ENCODE results near the gene JMJD8. TPM values are rescaled to one million over a fixed set of nuclear protein-coding genes. Genes with fewer than 3 reads are reported as not detected.

JMJD8 gene
- total RNA-seq, 4 donors from 2014 or later = 40.0 to 261 (median 58.6) TPM

DNA sequence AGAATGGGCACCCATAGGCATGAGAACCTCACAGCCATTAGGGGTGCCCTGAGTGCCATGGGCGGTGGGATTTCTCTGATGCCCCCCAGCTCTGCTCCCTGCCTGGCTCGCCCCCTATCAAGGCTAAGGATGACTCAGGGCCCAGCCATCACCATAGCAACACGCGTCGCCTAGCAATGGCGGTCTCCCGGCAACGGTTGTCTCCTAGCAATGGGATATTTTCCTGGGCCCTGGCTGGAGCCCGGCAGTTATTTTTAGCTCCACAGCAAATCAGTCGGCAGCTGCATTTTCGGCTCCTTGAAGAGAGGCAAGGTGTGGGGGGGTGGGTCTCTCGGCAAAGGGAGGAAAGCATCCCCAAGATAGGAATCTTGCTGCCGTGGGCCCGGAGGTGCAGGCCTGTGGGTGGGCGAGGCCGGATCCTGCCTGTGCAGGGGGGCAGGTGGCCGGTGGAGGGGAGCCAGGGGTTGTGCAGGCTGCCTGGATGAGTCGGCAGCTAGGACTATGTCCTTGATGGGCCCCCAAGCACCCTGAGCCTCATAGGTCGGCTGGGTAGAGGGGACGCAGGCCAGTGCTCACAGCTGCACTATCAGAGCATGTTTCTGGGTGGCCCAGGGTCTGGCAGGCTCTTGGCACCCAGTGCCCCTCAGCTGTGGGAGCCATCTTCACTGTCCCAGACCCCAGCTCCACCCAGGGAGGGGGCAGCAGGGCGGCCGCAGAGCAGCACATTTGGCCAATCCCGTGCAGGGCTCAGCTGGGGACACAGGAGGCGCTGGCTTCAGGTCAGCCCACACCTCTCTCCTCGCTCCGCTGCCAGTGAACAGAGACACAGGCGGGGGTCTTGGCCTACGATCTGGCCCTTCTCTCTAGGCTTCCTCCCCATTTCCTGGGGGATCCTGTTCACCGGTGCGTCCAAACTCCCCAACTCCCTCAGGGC, 25.7 kb upstream of the JMJD8 start:
- in situ Hi-C loops (cut with MboI; ENCODE audit: low pct_ligation_motif_present in 1 of 4, low pct_unique_long_range_greater_than_20kb in 1 of 4, low sequenced_read_pairs in 3 of 4) (loop anchor here in 2 of 4 donors (5.0 to 10.0 kb wide), 2 partner anchors 75 to 77 kb away; partner anchors contain the start of genes CHTF18 (in 2 of the 2) and RPUSD1 (in 2 of the 2)), intact Hi-C loops (cut with DNase I; ENCODE audit: low total_unique reads) (loop anchor here (5.0 kb wide), 2 partner anchors 77 to 177 kb away; partner anchors contain the start of genes CHTF18 and RPUSD1)
- no peak overlapping the region for H3K4me3 ChIP-seq
- H3K36me3 ChIP-seq = no peaks in the 10 kb centered on the region
- peaks cover 85% of the 10 kb centered on the region for H3K27me3 ChIP-seq
- no peaks in the 10 kb centered on the region for H3K9me3 ChIP-seq
- DNase-seq = no peak
- WGBS, 2 donors (ENCODE audit: low coverage in 1 of 2) = 26% methylated on average over 30 of the region's 30 CpGs; no CpG with 5 or more reads in 1 of the 2 donors
- no peak overlapping the region for H3K27ac ChIP-seq
- H3K4me1 ChIP-seq = peaks cover 0 to 17% (median 11%) of the 10 kb centered on the region in 4 donors
- TF ChIP-seq, protein P1, sequence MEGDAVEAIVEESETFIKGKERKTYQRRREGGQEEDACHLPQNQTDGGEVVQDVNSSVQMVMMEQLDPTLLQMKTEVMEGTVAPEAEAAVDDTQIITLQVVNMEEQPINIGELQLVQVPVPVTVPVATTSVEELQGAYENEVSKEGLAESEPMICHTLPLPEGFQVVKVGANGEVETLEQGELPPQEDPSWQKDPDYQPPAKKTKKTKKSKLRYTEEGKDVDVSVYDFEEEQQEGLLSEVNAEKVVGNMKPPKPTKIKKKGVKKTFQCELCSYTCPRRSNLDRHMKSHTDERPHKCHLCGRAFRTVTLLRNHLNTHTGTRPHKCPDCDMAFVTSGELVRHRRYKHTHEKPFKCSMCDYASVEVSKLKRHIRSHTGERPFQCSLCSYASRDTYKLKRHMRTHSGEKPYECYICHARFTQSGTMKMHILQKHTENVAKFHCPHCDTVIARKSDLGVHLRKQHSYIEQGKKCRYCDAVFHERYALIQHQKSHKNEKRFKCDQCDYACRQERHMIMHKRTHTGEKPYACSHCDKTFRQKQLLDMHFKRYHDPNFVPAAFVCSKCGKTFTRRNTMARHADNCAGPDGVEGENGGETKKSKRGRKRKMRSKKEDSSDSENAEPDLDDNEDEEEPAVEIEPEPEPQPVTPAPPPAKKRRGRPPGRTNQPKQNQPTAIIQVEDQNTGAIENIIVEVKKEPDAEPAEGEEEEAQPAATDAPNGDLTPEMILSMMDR (IDR thresholded peaks at IDR 0.05) = no peak
- TF ChIP-seq EP300 (IDR thresholded peaks at IDR 0.05; ENCODE audit: low read depth) = no peak

DNA sequence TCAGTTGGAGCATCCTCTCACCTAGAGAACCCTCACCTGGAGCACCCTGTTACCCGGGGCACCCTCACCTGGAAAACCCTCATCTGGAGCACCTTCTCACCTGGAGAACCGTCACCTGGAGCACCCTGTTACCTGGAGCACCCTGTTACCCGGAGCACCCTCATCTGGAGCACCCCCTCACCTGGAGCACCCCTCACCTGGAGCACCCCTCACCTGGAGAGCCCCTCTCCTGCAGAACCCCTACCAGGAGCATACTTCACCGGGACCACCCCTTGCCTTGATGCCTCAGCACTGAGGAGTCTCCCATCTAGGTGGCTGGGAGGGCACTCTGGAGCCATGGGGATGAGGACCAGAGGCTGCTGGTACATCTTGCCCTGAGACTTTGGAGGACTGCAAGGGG, 24.8 kb upstream of the JMJD8 start:
- 60 to 85% methylated on average over 1 to 3 of the region's 4 CpGs for WGBS, 2 donors (ENCODE audit: low coverage in 1 of 2)
- peaks cover 86% of the 10 kb centered on the region for H3K27me3 ChIP-seq
- TF ChIP-seq EP300 (IDR thresholded peaks at IDR 0.05; ENCODE audit: low read depth) = no peak
- no peak for TF ChIP-seq POLR2A (IDR thresholded peaks at IDR 0.05)
- TF ChIP-seq POLR2AphosphoS5 (IDR thresholded peaks at IDR 0.05) = no peak
- TF ChIP-seq, protein P1 (IDR thresholded peaks at IDR 0.05) = no peak
- intact Hi-C loops (cut with DNase I; ENCODE audit: low total_unique reads) = loop anchor here (5.0 kb wide), 1 partner anchor 178 kb away; no protein-coding TSS in a partner anchor
- H3K36me3 ChIP-seq = no peaks in the 10 kb centered on the region
- peaks cover 0 to 9% (median 6%) of the 10 kb centered on the region in 4 donors for H3K4me1 ChIP-seq
- in situ Hi-C loops (cut with MboI; ENCODE audit: low pct_ligation_motif_present in 1 of 4, low pct_unique_long_range_greater_than_20kb in 1 of 4, low sequenced_read_pairs in 3 of 4) = no loop called here
- H3K9me3 ChIP-seq = no peaks in the 10 kb centered on the region
- no peak for DNase-seq
- H3K4me3 ChIP-seq = no peak overlapping the region
- H3K27ac ChIP-seq = no peak overlapping the region

DNA sequence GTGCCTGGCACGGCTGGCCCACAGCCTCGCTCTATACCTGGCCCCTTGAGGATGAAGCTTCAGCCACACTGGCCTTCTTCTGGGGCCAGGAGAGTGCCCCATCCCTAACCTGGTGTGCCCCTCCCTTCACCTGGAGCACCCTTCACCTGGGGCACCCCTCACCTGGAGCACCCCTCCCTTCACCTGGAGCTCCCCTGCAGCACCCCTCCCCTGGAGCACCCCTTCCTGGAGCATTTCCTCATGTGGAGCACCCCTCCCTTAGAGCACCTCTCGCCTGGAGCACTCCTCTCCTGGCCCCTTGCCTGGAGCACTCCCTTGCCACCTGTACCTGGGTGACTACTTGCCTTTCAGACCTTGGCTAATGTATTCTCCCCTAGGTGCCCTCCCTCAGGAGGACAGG, 23.9 kb upstream of the JMJD8 start:
- DNase-seq = no peak
- Histone ChIP-seq H3K4me3 (no peak overlapping the region), H3K36me3 (no peaks in the 10 kb centered on the region), H3K27ac (no peak overlapping the region), H3K9me3 (no peaks in the 10 kb centered on the region), H3K27me3 (peaks cover 89% of the 10 kb centered on the region), H3K4me1 (peaks cover 0 to 9% (median 6%) of the 10 kb centered on the region in 4 donors)
- in situ Hi-C loops (cut with MboI; ENCODE audit: low pct_ligation_motif_present in 1 of 4, low pct_unique_long_range_greater_than_20kb in 1 of 4, low sequenced_read_pairs in 3 of 4) = no loop called here
- TF ChIP-seq EP300 (IDR thresholded peaks at IDR 0.05; ENCODE audit: low read depth) = no peak
- TF ChIP-seq POLR2AphosphoS5 (IDR thresholded peaks at IDR 0.05) = no peak
- no peak for TF ChIP-seq POLR2A (IDR thresholded peaks at IDR 0.05)
- TF ChIP-seq, protein P1 (IDR thresholded peaks at IDR 0.05) = no peak
- intact Hi-C loops (cut with DNase I; ENCODE audit: low total_unique reads) = loop anchor here (5.0 kb wide), 1 partner anchor 179 kb away; no protein-coding TSS in a partner anchor
- WGBS, 2 donors (ENCODE audit: low coverage in 1 of 2) = 40 to 50% methylated on average over 1 to 3 of the region's 3 CpGs

DNA sequence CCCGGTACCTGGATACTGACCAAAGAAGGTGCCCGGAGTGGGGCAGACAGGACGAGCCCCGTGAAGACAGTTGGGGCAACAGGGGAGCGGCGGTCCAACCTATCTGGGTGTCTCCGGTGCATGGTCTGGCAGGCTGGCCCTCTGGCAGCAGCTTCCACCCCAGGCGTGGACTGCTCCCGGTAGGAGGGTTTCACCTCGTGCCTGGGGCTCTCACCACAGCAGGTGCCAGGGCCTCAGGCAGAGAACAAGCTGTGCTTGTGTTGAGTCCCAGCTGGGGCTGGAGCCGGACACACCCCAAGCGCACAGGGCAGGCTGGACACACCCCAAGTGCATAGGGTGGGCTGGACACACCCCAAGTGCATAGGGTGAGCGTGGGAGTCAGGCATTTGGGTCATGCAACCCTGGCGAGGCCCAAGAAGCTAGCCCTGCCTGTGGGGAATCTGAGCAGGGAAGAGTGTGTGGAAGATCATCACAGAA, 23.0 kb upstream of the JMJD8 start:
- no peaks in the 10 kb centered on the region for H3K9me3 ChIP-seq
- DNase-seq = no peak
- peaks cover 98% of the 10 kb centered on the region for H3K27me3 ChIP-seq
- intact Hi-C loops (cut with DNase I; ENCODE audit: low total_unique reads) (loop anchor here (5.0 kb wide), 1 partner anchor 180 kb away; no protein-coding TSS in a partner anchor), in situ Hi-C loops (cut with MboI; ENCODE audit: low pct_ligation_motif_present in 1 of 4, low pct_unique_long_range_greater_than_20kb in 1 of 4, low sequenced_read_pairs in 3 of 4) (no loop called here)
- WGBS, 2 donors (ENCODE audit: low coverage in 1 of 2) = 16% methylated on average over 14 of the region's 14 CpGs; no CpG with 5 or more reads in 1 of the 2 donors
- H3K4me1 ChIP-seq = peaks cover 0 to 9% (median 6%) of the 10 kb centered on the region in 4 donors
- H3K4me3 ChIP-seq = no peak overlapping the region
- TF ChIP-seq POLR2AphosphoS5 (IDR thresholded peaks at IDR 0.05) (no peak), POLR2A (IDR thresholded peaks at IDR 0.05) (no peak), EP300 (IDR thresholded peaks at IDR 0.05; ENCODE audit: low read depth) (no peak)
- TF ChIP-seq, protein P1 (IDR thresholded peaks at IDR 0.05) = no peak
- H3K27ac ChIP-seq = no peak overlapping the region
- H3K36me3 ChIP-seq = no peaks in the 10 kb centered on the region

Measured in transverse colon (tissue), 4 donors.